ENCODE results near the gene FAM117B.
"Not testable (repeated sequence)": the region's sequence is repeated elsewhere in the genome, so short reads cannot be mapped to it uniquely, and the experiment has no call there.

FAM117B gene

DNA sequence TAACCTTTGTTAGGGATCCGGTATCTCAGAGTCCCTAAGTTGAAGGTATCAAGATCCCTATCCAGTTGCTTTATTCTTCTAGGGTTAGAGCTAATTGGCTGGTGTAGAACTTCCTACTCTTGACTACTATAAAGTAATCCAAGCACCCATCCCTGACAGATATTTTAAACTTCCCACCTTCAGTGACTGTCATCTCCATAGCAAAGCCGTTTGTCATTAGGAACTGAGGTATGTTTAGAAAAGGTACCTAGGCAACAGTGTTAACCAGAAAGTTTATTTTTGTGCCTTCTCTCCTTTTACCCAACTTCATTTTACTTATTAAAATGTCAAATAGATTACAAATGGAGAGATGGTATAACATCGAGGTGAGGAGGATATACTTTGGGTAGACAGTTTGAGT lies 4.5 kb downstream of the FAM117B start:
- DNase-seq: no peak

DNA sequence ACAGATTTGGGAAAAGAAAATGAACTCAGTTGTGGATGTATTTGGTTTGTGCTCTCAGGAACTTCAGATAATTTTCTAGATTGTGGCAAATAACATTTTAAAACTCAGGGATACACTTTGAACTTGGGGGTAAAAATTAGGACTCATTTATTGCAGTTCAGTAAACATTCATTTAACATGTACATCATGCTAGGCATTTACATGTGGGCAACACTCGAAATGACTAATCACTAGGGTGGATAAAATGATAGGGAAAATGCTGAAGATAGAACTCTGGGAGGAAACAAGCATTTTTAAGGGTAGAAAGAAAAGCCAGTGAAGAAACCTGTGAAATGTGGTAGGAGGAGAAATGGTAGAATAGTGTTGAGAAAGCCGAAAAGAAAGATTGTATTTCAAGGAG lies 7.8 kb downstream of the FAM117B start:
- no peak for DNase-seq

DNA sequence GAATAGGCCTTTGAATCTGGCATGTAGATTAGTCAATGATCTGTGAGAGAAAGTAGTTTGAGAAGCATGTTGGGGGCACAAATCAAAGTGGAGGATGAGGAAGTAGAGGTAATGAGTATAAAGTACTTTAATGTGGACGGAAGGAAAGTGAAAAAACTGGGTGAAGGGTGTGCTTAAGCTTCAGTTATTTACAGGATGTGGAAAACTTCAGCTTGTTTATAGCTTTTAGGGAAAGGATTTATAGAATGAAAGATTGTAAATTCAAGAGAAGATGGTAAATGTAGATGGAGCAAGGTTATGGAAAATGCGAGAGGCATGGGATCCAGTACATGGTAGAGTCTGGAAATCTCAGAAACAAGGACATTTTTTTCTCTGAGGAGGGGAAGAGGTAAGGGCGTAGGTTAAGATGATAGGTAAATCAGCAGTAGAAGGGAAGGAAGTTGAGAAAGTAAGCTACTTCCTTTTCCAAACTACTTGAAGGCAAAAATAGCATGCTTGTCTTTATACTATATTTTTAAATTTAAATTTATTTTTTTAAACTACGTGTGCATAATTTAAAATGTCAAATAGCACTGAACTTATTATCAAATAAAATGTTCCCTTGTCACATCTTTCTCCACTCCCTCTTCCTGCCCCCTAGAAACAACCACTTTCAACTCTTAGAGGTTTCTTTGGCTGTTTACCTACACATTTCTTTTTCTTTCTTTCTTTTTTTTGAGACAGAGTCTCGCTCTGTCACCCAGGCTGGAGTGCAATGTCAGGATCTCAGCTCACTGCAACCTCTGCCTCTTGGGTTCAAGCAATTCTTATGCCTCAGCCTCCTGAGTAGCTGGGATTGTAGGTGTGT lies 8.5 kb downstream of the FAM117B start:
- DNase-seq: no peak

DNA sequence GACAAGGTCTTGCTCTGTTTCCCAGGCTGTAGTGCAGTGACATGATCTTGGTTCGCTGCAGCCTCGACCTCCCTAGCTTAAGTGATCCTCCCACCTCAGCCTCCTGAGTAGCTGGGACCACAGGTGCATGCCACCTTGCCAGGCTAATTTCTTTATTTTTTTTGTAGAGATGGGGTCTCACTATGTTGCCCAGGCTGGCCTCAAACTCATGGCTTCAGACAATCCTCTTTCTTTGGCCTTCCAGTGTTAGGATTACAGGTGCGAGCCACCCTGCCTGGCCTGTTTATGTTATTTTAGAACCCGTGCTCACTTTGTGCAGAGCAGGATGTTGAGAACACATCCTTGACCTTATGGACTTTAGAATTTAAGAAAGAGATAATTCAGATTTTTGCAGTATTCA lies 17.4 kb downstream of the FAM117B start:
- DNase-seq: no peak

DNA sequence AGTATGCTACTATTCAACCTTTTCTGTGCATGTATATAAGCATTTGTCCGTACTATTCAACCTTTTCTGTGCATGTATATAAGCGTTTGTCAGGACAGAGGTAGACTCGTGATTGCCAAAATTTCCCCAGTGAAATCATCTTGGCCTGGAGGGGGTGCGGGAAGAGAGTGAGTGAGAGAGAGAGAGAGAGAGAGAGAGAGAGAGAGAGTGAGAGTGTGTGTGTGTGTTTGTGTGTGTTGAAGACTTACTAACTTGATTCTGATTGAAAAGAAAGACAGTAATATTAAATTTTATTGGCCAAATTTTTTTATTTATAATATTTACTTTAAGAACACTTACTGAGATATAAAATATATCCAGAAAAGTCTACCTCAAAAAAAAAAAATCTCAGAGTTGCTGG lies 19.1 kb downstream of the FAM117B start:
- no peak for DNase-seq

DNA sequence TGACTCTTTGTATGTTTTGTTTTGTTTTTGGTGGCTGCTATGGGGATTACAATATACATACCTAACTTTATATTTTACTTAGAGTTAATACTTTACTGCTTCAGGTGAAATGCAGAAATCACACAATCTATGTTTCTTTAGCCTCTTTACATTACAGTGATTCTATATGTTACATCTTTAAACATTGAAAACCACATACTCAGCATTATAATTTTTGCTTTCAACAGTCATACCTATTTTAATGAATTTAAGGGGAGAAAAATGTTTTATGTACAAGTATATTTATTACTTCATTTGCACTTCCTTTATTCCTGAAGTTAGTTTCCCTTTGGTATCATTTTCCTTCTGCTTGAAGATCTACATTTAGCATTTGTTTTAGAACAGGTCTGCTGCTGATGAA lies 23.1 kb downstream of the FAM117B start:
- DNase-seq: no peak

DNA sequence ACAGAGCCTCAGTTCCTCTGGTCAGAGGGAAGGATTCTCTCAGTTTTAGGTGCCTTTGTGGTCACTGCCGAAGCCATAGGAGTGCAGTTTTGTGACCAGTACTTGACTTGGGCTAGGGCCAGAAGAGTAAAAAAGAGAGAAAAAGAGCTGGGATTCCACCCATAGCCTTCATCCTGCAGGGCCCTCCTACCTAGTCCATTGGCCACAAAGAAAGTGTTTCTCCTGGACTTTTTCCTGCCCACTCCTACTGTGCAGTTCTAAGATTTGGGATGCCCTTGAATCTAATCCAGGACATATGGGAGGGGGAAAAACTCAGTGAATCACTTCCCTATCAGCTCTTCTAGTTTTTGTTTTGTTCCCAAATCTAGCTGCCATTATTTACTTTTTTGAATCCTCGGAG lies 26.0 kb downstream of the FAM117B start:
- DNase-seq: no peak

DNA sequence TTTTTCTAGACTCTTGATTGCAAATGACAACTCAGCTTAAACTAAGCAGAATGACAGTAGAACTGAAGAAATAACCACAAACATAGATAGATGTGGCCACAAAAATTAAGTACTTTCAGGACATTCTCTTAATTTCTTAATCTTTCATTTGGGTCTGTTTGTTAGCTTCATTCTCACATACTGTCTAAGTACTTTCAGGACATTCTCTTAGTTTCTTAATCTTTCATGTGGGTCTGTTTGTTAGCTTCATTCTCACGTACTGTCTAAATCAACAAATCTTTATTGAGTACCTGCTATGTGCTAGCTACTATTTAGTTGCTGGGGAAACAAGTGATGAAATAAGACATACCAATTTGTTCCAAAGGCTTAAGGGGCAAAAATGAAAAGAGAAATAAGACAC lies 35.1 kb downstream of the FAM117B start:
- no peak for DNase-seq

DNA sequence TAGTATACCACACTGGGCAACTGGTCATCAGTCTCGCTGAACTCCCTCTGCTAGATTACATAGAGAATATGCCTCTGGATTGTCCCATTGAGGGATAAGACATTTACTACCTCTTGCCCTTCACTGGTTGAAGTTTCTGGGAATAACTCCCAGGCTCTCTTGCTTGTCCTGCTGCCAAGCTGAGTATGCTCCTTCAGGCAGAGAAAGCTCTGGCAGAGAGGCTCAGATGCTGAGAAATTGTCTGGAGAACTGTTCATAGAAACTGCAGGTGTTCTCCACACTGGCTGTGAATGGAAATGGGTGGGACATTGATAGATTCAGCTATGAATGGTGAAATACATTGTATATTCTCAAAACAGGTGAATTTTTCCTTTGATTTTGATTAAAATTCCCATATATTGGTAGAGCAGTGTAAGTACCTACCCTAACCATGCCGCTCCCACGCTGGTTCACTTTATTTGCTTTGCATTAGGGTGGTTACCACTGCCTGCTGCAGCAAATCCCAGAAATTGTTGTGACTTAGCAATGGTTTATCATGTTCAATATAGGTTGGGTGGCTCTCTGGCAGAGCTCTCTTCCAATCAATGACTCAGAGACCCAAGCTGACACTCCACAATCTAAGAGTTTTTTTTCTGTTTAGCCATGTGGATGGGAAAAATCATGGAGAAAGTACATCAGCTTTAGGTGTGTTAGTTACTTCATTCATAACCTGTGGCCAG lies 36.7 kb downstream of the FAM117B start:
- DNase-seq: no peak

DNA sequence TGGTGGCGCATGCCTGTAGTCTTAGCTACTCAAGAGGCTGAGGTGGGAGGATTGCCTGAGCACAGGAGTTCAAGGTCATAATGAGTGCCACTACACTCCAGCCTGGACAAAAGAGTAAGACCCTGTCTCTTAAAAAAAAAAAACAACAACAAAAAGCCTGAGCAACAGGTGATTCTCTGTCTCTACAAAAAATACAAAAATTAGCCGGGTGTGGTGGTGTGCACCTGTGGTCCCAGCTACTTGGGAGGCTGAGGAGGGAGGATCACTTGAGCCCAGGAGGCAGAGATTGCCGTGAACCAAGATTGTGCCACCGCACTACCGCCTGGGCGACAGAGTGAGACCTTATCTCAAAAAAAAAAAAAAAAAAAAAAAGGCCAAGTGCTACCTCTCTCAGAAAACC lies 40.3 kb downstream of the FAM117B start:
- DNase-seq: not testable (repeated sequence)

DNA sequence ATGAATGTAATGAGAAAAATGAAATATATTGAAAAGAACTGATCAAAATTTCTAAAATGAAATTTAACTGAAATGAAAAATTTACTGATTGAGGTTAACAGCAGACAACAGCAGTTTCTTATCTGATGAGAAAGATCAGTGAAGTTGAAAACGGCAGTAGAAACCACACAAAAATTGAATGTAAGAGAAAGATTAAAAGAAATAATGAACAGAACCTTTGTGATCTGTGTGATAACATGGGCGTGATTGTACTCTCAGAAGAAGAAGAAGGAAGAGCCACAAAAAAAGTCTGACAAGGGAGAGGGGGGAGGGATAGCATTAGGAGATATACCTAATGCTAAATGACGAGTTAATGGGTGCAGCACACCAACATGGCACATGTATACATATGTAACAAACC lies 45.2 kb downstream of the FAM117B start:
- DNase-seq: no peak

DNA sequence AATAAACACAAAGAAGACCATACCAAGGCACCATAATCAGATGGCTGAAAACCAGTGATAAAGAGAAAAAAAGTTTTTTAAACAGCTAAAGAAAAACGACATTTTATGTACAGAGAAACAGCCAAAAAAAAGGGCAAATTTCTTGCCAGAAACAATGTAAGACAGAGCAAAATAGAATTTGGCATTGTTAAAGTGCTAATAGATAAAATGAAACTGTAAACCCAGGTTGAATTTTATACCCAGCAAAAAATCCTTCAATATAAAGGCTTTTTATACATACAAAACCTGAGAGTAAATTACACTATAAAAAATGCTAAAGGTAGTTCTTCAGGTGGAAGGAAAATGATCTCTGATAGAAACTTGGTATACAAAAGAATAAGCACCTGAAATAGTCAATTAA lies 45.7 kb downstream of the FAM117B start:
- no peak for DNase-seq

DNA sequence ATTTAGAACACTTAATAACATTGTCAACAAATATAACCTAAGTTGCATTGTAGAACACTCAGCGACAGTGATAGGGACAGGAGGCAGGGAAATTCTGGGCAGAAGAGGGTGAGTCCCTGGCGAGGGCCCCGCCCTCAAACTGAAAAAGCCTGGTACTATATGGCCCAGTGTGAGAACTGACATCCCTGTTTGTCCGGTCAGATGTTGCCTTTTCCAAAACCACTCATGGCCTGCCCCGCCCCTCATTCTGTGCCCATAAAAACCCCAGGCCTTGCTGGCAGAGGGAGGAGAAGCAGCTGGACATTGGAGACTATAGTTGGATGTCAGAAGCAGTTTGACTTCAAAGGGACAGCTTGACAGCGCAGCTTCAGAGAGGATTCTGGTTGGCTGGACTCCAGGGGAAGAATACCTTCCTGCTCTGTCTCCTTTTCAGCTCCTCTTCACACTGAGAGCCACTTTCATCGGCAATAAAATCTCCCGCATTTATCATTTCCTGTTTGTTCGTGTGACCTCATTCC lies 47.0 kb downstream of the FAM117B start:
- no peak for DNase-seq

DNA sequence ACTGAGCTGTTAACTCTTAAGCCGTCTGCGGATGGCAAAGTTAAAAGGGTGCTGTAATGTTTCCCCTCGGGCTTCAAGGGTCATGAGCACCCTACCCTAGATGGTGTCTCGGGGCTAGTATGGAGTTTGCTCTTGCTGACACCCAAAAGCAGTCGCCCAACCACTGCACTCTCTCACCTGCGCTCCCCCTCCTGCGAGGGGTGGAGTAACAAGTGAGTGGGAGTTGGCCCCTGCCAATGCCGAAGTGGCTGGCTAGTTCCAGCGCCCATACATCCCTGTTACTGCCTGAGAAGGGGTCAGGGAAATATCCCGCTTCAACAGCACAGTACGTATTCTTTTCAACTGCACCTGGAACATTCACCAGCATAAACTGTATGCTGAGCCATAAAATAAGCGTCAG lies 47.5 kb downstream of the FAM117B start:
- DNase-seq: no peak

DNA sequence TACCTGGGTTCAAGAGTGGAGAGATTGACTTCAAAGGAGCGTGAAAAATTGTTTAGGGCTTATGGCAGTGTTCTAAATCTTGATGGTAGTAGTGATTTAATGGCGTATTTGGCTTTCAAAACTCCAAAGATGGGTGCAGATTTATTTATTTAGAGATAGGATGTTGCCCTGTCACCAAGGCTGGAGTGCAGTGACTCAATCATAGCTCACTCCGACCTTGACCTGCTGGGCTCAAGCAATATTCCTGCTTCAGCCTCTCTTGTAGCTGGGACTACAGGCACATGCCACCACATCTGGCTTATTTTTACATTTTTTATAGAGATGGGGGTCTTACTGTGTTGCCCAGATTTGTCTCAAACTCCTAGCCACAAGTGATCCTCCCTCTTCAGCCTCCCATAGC lies 52.5 kb downstream of the FAM117B start:
- DNase-seq: no peak

DNA sequence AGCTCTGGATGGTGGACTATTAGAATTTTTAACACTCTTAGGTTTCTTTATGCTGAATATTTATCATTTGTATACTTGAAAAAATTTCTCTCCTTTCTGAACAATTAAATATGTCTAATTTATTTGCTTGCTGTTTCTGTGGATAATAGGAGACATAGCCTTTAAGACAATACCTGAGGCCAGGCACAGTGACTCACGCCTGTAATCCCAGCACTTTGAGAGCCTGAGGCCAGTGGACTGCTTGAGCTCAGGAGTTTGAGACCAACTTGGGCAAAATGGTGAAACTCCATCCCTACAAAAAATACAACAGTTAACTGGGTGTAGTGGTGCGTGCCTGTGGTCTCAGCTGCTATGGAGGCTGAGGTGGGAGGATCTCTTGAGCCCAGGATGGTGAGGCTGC lies 54.7 kb downstream of the FAM117B start:
- DNase-seq: no peak

DNA sequence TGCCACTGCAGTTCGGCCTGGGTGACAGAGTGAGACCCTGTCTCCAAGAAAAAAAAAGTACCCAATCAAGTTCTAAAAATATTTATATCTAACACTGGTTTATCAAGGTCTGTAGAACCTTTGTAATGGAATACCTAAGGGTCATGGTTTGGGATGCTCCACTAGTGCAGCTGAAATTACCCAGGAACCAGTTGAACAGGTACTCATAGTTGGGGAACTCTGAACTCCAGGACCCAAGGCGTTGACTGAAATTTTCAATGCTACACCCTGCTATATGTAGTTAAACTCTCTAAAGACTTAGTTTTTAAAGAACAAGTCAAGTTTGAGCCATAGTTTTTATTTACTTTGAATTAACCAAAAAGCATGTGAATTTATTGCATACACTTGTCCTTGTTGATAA lies 55.1 kb downstream of the FAM117B start:
- DNase-seq: no peak

DNA sequence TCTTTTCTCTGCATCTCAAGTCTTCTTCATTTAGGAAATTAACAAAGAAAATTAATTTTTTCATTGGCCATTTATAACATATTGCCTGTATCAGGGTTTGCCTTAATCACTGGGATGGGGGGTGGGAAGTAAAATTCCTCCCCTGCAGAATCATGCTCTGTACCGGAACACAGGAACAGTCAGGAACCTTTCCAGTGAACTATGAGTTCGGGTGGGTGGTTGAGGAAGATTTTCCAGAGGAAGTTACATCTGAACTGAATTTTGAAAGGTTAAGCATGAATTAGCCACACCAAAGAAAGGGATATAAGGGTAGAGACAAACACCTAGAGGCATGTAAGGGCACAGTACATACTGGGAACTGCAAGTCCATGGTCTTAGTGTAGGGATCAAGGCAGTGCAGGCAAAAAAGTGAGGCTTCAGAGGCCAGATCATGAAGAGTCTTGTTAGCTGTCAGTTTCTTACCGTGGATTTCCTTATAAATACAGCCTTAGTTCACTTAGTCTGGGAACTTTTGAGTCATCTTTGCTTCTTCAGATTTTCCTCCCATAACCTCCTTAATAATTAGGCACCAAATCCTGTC lies 55.6 kb downstream of the FAM117B start:
- DNase-seq: no peak

DNA sequence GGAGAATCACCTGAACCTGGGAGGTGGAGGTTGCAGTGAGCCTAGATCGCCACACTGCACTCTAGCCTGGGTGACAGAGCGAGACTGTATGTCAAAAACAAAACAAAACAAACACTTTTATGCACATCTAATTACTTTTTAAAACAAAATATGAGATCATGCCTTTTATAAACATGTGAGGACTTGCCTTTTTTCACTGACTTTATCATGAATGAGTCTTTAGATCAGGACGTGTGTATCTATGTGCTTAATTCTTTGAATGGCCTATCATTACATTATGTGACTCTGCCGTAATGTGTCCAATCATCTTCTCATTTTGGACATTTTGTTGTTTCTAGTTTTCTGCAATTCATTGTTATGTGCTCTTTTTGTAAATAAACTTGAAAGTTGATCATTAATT lies 58.7 kb downstream of the FAM117B start:
- no peak for DNase-seq

DNA sequence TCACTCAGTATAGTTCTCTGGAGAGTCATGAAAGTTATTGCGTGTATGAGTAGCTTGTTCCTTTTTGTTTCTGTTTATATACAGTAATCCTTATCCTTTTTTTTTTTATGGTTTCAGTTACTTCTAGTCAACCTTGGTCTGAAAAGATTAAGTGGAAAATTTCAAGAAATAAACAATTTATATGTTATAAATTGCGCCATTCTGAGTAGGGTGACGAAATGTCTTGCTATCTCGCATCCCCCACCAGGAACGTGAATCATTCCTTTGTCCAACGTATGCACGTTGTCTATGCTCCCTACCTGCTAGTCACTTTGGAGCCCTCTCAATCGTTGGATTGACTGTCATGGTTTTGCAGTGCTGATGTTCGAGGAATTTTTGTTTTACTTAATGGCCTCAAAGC lies 60.4 kb downstream of the FAM117B start:
- DNase-seq: no peak

DNA sequence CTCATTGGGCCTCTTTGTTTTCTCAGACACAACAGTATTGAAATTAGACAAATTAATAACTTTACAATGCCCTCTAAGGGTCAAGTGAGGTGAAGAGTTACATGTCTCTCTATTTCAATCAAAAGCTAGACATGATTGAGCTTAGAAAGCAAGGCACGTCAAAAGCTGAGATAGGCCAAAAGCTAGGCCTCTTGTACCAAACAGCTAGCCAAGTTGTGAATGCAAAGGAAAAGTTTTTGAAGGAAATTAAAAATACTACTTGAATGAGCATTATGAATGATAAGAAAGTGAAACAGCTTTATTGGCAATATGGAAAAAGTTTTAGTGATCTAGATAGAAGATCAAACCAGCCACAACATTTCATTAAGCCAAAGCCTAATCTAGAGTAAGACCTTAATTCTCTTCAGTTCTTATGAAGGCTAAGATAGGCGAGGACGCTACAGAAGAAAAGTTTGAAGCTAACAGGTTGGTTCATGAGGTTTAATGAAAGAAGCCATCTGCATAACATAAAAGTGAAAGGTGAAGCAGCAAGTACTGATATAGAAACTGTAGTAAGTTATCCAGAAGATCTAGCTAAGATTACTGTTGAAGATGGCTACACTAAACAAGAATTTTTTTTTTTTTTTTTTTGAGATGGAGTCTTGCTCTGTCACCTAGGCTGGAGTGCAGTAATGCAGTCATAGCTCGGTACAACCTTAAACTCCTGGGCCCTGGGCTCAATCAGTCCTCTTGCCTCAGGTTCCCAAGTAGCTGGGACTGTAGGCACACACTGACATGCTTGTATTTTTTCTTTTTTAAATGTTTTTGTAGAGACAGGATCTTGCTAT lies 65.5 kb downstream of the FAM117B start:
- no peak for DNase-seq

DNA sequence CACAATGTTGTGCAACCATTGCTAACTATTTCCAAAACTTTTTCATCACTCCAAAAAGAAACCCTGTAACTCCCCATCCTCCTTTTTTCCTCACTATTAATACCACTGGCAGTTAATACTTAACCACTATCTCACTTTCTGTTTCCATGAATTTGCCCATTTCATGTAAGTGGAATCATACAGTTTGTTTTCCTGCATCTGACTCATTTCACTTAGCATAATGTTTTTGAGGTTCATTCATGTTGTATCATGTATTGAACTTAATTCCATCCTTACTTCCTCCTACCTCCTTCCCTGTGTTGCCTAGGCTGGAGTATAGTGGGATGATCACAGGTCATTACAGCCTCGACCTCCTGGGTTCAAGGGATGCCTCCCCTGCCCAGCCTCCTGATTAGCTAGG lies 68.3 kb downstream of the FAM117B start:
- DNase-seq: no peak

DNA sequence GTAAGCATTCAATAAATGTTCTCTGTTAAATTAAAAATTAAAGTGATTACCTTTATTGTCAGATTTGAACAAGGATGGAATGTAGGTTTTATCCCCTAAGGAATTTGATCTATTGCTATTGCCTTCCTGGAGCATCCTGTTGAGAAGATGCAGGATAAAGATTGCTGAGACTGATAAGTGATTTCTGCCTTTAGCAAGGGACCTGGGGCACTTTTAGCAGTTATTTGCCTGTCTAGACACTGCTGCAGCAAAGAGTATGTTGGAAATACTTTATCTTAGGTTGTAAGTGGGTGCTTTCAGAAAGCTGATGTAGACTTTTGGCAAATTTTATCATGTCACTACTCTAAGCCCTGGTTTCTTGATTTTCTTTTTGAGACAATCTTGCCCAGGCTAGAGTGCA lies 69.5 kb downstream of the FAM117B start:
- no peak for DNase-seq

Data from activated naive CD4-positive, alpha-beta T cell (primary cell).